Left renal cortex interstitium (tissue), 4 donors: Measurements from ENCODE around the gene PSMD6. TPM values are rescaled to one million over a fixed set of nuclear protein-coding genes. Genes with fewer than 3 reads are reported as not detected.

Source experiments
- DNase-seq, 4 donors: peaks; one replicate each; pipeline ENCODE4 v3.0.0-alpha.2; 2013; ENCODE audit warnings: low read depth in 4 of 4, low spot score in 2 of 4, missing footprints in 1 of 4
- polyA plus RNA-seq, 4 donors: library from polyadenylated mRNA; unstranded; fragments of 120-200 nt; gene quantifications; one replicate each; pipeline ENCODE4 v1.2.1, GENCODE V29; 2013; ENCODE audit not compliant: insufficient read length in 4 of 4

PSMD6 gene
- 100 to 1,000 TPM; 109 to 132 (median 112) TPM for polyA plus RNA-seq

GRCh38 chr3:64023187-64023860 is at the start of gene PSMD6:
TSS of gene PSMD6 (minus strand) at chr3:64023494. CDS start at chr3:64023419, 75 bp downstream.
- peak; percentile 53 to 77 (median 72) for DNase-seq

- DNase-seq: no peak
Measured at GRCh38 chr3:64072126-64072525, 48.8 kb upstream of the PSMD6 start.

- DNase-seq: no peak
Measured at GRCh38 chr3:64070704-64071103, 47.4 kb upstream of the PSMD6 start.

GRCh38 chr3:64067506-64068346 is 44.4 kb upstream of the PSMD6 start:
- no peak for DNase-seq

- no peak for DNase-seq
Measured at GRCh38 chr3:64064804-64065203, 41.5 kb upstream of the PSMD6 start.

- no peak for DNase-seq
Measured at GRCh38 chr3:64063983-64064438, 40.7 kb upstream of the PSMD6 start.

GRCh38 chr3:64063207-64063982 is 40.1 kb upstream of the PSMD6 start:
- DNase-seq: no peak

- no peak for DNase-seq
Measured at GRCh38 chr3:64061628-64062027, 38.3 kb upstream of the PSMD6 start.

GRCh38 chr3:64059484-64060175 is 36.3 kb upstream of the PSMD6 start:
- DNase-seq: no peak

GRCh38 chr3:64058566-64058965 is 35.3 kb upstream of the PSMD6 start:
- DNase-seq: no peak

- no peak for DNase-seq
Measured at GRCh38 chr3:64057231-64057630, 33.9 kb upstream of the PSMD6 start.

- no peak for DNase-seq
Measured at GRCh38 chr3:64056606-64057180, 33.4 kb upstream of the PSMD6 start.

- no peak for DNase-seq
Measured at GRCh38 chr3:64055076-64055475, 31.8 kb upstream of the PSMD6 start.

GRCh38 chr3:64054488-64054887 is 31.2 kb upstream of the PSMD6 start:
- DNase-seq: no peak

- no peak for DNase-seq
Measured at GRCh38 chr3:64053581-64053980, 30.3 kb upstream of the PSMD6 start.

GRCh38 chr3:64053117-64053516 is 29.8 kb upstream of the PSMD6 start:
- no peak for DNase-seq

- DNase-seq: no peak
Measured at GRCh38 chr3:64049832-64050231, 26.5 kb upstream of the PSMD6 start.

GRCh38 chr3:64049136-64049535 is 25.8 kb upstream of the PSMD6 start:
- DNase-seq: no peak

- DNase-seq: no peak
Measured at GRCh38 chr3:64048631-64049061, 25.4 kb upstream of the PSMD6 start.

GRCh38 chr3:64047787-64048186 is 24.5 kb upstream of the PSMD6 start:
- DNase-seq: no peak
